GM12875 (cell line): ENCODE results near the gene ELAVL1.

Experiments used
- H3K4me3 ChIP-seq: one replicate; pipeline ENCODE4 v1.5.1; 2011; ENCODE audit warnings: low read depth, low read length, control low read depth
- TF ChIP-seq, protein P1 (sequence below): IDR thresholded peaks from 2 replicates; pipeline ENCODE4 v1.5.1; 2011; ENCODE audit warnings: low read depth, mild to moderate bottlenecking, control low read depth, inconsistent platforms, low read length, moderate library complexity, borderline replicate concordance; ENCODE audit not compliant: insufficient read depth

Gene ELAVL1

GRCh38 chr19:7999376-7999775 is 6.1 kb downstream of the ELAVL1 start:
- no peak overlapping the region for H3K4me3 ChIP-seq
- TF ChIP-seq, protein P1, sequence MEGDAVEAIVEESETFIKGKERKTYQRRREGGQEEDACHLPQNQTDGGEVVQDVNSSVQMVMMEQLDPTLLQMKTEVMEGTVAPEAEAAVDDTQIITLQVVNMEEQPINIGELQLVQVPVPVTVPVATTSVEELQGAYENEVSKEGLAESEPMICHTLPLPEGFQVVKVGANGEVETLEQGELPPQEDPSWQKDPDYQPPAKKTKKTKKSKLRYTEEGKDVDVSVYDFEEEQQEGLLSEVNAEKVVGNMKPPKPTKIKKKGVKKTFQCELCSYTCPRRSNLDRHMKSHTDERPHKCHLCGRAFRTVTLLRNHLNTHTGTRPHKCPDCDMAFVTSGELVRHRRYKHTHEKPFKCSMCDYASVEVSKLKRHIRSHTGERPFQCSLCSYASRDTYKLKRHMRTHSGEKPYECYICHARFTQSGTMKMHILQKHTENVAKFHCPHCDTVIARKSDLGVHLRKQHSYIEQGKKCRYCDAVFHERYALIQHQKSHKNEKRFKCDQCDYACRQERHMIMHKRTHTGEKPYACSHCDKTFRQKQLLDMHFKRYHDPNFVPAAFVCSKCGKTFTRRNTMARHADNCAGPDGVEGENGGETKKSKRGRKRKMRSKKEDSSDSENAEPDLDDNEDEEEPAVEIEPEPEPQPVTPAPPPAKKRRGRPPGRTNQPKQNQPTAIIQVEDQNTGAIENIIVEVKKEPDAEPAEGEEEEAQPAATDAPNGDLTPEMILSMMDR, result no peak

GRCh38 chr19:7997809-7998480 is 7.5 kb downstream of the ELAVL1 start:
- TF ChIP-seq, protein P1, result no peak
- no peak overlapping the region for H3K4me3 ChIP-seq

DNA sequence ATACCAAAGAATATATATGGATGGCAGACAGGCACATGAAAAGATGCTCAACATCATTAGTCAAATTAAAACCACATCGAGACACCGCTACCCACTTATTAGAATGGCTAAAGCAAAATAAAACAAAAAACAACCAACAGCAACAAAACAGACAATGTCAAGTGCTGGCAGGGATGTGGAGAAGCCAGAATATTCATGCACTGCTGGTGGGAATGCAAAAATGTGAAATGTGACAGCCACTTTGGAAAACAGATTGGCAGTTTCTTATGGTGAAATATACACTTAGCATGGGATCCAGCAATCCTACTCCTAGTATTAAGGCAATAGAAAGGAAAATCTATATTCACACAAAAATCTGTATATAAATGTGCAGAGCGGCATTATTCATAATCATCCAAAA is 8.6 kb downstream of the ELAVL1 start:
- H3K4me3 ChIP-seq, result no peak overlapping the region
- TF ChIP-seq, protein P1, result no peak

DNA sequence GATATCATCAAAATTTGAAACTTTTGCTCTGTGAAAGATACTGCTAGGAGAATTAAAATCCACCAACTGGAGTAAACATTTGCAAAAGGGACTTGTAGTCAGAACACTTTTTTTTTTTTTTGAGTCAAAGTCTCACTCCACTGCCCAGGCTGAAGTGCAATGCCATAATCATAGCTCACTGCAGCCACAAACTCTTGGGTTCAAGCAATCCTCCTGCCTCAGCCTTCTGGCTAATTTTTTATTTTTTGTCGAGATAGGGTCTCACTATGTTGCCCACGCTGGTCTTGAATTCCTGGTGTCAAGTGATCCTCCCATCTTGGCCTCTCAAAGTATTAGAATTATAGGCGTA is 9.7 kb downstream of the ELAVL1 start:
- TF ChIP-seq, protein P1, result no peak
- H3K4me3 ChIP-seq, result no peak overlapping the region

- H3K4me3 ChIP-seq, result no peak overlapping the region
Measured at GRCh38 chr19:7994928-7995809, 10.3 kb downstream of the ELAVL1 start.

DNA sequence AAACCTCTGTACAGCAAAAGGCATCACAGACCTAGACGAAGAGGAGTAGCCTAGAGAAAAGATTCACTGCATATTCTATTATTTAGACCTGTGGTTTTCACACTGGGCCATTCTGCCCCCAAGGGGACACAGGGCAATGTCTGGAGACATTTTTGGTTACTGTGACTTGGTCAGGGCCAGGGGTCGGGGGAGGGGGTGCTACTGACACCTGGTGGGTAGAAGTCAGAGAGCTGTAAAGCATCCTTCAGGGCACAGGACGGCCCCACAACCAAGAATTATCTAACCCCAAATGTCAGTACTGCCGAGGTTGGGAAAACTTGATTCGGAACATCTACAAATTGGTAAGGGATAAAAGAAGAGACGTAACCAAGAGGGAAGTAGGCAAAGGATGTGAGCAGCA is 11.3 kb downstream of the ELAVL1 start:
- H3K4me3 ChIP-seq, result no peak overlapping the region
- TF ChIP-seq, protein P1, result no peak

More at GRCh38 chr19:7994928-7995809, 10.3 kb downstream of the ELAVL1 start:
- TF ChIP-seq, protein P1, result no peak
